HG03108 (cell line): Measurements from ENCODE around the gene TSPAN13.
"Not testable (repeated sequence)": the region's sequence is repeated elsewhere in the genome, so short reads cannot be mapped to it uniquely, and the experiment has no call there.

Experiments used
- ATAC-seq: cut with Tn5 transposase; IDR thresholded peaks from one replicate; pipeline ENCODE4 v1.9.1; 2021; ENCODE audit warnings: moderate library complexity; ENCODE audit not compliant: unreplicated experiment

Gene TSPAN13

GRCh38 chr7:16740623-16740953 is 13.0 kb upstream of the TSPAN13 start:
- no peak for ATAC-seq

DNA sequence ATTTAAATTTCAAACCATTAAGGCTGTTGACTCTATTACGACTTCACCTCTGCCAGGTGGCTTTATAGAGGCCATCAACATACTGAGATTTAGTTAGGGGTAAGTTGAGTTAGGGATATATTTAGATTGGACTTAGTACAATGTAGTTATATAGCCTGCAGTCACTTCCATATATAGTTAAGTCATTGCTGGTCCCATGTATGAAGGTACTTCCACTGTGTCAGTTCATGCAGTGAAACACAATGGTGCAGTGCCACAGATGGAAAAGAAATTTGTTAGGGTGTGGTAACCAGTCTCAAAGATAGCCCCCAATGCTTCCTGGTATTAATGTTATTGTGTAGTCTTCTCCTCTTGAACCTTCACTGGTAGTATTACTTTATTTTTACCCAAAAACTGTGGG is 12.6 kb upstream of the TSPAN13 start:
- ATAC-seq = no peak

GRCh38 chr7:16741676-16742075 is 11.9 kb upstream of the TSPAN13 start:
- ATAC-seq = no peak

GRCh38 chr7:16742547-16742946 is 11.0 kb upstream of the TSPAN13 start:
- ATAC-seq = no peak

- no peak for ATAC-seq
Measured at GRCh38 chr7:16743236-16743635, 10.3 kb upstream of the TSPAN13 start.

GRCh38 chr7:16744518-16745250 is 8.9 kb upstream of the TSPAN13 start:
- ATAC-seq = no peak

- no peak for ATAC-seq
Measured at GRCh38 chr7:16745645-16746044, 7.9 kb upstream of the TSPAN13 start.

DNA sequence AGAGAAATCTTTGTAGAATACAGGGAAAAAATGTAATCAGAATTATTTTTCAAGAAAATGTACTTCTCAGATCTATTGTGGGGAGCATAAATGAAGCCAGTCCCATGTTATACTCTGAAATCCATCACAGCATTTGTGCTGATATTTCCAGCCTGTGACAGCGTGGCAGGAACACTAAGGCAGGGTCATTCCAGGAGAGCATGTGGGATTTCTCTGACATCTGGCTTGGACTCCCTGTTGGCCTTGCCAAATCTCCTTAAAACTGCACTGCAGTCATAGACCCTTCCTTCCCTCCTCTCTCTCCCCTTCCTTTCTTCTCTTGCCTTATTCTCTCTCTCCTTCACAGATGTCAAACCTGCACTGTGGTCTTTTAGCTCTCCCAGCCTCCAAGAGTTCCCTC is 6.5 kb upstream of the TSPAN13 start:
- no peak for ATAC-seq

GRCh38 chr7:16753932-16754855 is 639 bp downstream of the TSPAN13 start:
- ATAC-seq = no peak

GRCh38 chr7:16754856-16755317 is 1.3 kb downstream of the TSPAN13 start:
- no peak for ATAC-seq

GRCh38 chr7:16755397-16755796 is 1.8 kb downstream of the TSPAN13 start:
- ATAC-seq = no peak

DNA sequence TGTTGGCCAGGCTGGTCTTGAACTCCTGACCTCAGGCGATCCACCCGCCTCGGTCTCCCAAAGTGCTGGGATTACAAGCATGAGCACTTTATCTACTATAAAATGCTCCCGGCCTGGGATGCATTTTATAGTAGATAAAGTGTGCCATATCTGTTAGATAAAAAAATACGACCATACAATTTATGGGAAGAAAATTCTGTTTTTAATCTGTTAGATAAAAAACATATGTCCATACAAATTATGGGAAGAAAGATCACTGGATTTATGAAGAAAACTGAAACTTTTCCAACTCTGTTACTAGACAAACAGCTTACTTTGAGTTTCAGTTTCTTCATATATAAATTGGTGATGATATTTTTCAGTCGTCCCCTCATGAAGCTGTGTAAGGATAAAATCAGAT is 4.5 kb downstream of the TSPAN13 start:
- ATAC-seq = no peak

GRCh38 chr7:16758631-16759611 is 5.4 kb downstream of the TSPAN13 start:
- no peak for ATAC-seq

DNA sequence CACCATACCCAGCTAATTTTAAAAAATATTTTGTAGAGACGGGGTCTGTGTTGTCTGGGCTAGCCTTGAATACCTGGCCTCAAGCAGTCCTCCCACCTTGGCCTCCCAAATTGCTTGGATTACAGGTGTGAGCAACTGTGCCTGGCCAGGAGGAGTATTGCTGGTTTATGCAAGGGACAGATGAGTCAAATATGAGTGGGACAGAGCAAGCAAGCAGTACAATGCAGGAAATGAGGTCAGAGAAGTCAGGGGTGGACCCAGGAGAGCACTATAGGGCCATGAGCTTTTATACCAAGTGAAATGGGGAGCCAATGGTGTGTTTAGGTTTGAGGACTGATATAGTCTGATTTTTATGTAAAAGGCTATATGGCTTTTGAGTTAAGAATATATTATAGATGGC is 6.3 kb downstream of the TSPAN13 start:
- no peak for ATAC-seq

DNA sequence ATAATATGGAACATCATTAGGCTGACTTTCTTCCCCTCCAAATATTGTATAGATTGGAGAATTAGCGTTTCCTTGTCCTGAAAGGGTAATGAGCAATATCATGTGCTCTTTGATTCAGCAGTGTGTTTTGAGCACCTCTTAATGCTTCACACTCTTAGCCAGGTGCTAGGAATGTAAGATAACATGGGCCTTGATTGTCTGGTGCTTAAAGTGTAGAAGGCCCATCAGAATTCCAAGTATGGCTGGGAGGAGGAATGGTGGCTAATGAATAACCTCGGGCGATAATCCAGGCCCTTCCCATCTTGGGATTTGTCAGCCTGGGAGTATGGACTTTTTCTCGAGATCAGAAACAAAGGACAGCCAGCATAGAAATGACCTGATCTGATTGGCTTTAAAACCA is 8.6 kb downstream of the TSPAN13 start:
- no peak for ATAC-seq

GRCh38 chr7:16764942-16765341 is 11.4 kb downstream of the TSPAN13 start:
- ATAC-seq = no peak

- ATAC-seq = no peak
Measured at GRCh38 chr7:16765436-16765859, 11.9 kb downstream of the TSPAN13 start.

GRCh38 chr7:16769994-16770393 is 16.4 kb downstream of the TSPAN13 start:
- ATAC-seq = not testable (repeated sequence)

DNA sequence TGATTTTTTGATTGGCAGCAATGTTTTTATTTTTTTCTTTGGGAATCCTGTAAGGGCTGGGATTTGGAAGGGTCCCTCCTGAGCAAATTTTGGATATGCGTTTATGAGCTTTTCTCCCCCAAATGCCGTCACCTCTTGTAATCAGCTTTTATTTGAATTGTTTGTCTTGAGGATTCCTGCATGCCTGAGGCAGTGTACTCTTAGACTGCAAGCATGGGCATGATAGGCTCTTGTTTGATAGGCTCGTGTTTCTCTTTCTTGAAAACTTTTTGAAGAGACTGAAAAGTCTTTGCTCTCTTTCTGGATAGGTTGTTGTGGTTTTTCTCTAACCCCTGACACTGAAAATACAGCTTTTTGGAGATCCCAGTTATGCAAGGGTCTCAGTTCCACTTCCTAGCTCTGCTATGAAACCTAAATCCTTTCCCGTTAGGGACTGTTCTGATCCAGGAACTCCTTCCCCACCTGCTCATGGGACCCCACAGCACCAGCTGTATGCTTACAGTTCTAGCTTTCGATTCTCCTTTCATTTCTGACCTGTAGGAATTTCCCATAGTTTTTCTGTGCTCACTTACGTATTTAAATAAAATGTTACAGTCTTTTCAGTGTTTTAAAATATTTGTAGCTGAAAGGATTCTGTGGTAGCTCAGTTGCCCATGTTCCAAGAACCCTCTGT is 17.2 kb downstream of the TSPAN13 start:
- no peak for ATAC-seq

- ATAC-seq = no peak
Measured at GRCh38 chr7:16773326-16773725, 19.8 kb downstream of the TSPAN13 start.
